Central memory CD8-positive, alpha-beta T cell (primary cell): ENCODE data around the gene VPS9D1.
"Not testable (repeated sequence)": the region's sequence is repeated elsewhere in the genome, so short reads cannot be mapped to it uniquely, and the experiment has no call there.

Source experiments
- ATAC-seq: fragments of 150-1000 bp; cut with Tn5 transposase; replicated peaks from 2 replicates; pipeline ENCODE4 v1.10.0; 2022; ENCODE audit warnings: mild to moderate bottlenecking, moderate FRiP score, moderate number of reproducible peaks; ENCODE audit not compliant: poor library complexity, severe bottlenecking; ENCODE audit errors: extremely low read depth
- DNase-seq, 2 donors: peaks; one replicate each; pipeline ENCODE4 v3.0.0; 2021; ENCODE audit warnings: low spot score in 2 of 2
- H3K27ac Mint-ChIP-seq: one replicate; pipeline ENCODE4 v1.8.0; 2022; ENCODE audit warnings: low read depth, mild to moderate bottlenecking, moderate library complexity, mixed read lengths
- H3K27me3 Mint-ChIP-seq: one replicate; pipeline ENCODE4 v1.8.0; 2022; ENCODE audit warnings: mixed read lengths
- H3K36me3 Mint-ChIP-seq: one replicate; pipeline ENCODE4 v1.8.0; 2022; ENCODE audit warnings: mild to moderate bottlenecking, moderate library complexity, mixed read lengths; ENCODE audit not compliant: insufficient read depth
- H3K4me1 Mint-ChIP-seq: one replicate; pipeline ENCODE4 v1.8.0; 2022; ENCODE audit warnings: mixed read lengths
- H3K4me3 Mint-ChIP-seq: one replicate; pipeline ENCODE4 v1.8.0; 2022; ENCODE audit warnings: mild to moderate bottlenecking, moderate library complexity, mixed read lengths
- H3K9me3 Mint-ChIP-seq: one replicate; pipeline ENCODE4 v1.8.0; 2022; ENCODE audit warnings: mixed read lengths

VPS9D1 gene

GRCh38 chr16:89672177-89672941 lies 48.3 kb downstream of the VPS9D1 start:
- Mint-ChIP-seq H3K27me3 (no peaks in the 10 kb centered on the region), H3K4me3 (no peak overlapping the region), H3K36me3 (peaks cover 1% of the 10 kb centered on the region), H3K27ac (no peak overlapping the region), H3K4me1 (no peaks in the 10 kb centered on the region), H3K9me3 (no peaks in the 10 kb centered on the region)
- DNase-seq (no peak), ATAC-seq (no peak)

- not testable (repeated sequence) for H3K27me3 Mint-ChIP-seq, H3K4me3 Mint-ChIP-seq, DNase-seq, H3K4me1 Mint-ChIP-seq, H3K27ac Mint-ChIP-seq, H3K36me3 Mint-ChIP-seq, H3K9me3 Mint-ChIP-seq, ATAC-seq
Measured at GRCh38 chr16:89671565-89671964, 49.1 kb downstream of the VPS9D1 start.

GRCh38 chr16:89670496-89671431 lies 49.9 kb downstream of the VPS9D1 start:
- H3K4me1 Mint-ChIP-seq = no peaks in the 10 kb centered on the region
- peaks cover 1% of the 10 kb centered on the region for H3K36me3 Mint-ChIP-seq
- no peak overlapping the region for H3K27ac Mint-ChIP-seq
- ATAC-seq = no peak
- H3K4me3 Mint-ChIP-seq = no peak overlapping the region
- no peak for DNase-seq
- H3K9me3 Mint-ChIP-seq = no peaks in the 10 kb centered on the region
- no peaks in the 10 kb centered on the region for H3K27me3 Mint-ChIP-seq

- no peak for DNase-seq
- ATAC-seq = no peak
- Mint-ChIP-seq H3K27me3 (no peaks in the 10 kb centered on the region), H3K36me3 (peaks cover 1% of the 10 kb centered on the region), H3K4me1 (no peaks in the 10 kb centered on the region), H3K9me3 (no peaks in the 10 kb centered on the region), H3K4me3 (no peak overlapping the region), H3K27ac (no peak overlapping the region)
Measured at GRCh38 chr16:89669755-89670154, 50.9 kb downstream of the VPS9D1 start.

- Mint-ChIP-seq H3K27ac (no peak overlapping the region), H3K9me3 (no peaks in the 10 kb centered on the region), H3K4me1 (no peaks in the 10 kb centered on the region), H3K36me3 (no peaks in the 10 kb centered on the region), H3K4me3 (no peak overlapping the region), H3K27me3 (no peaks in the 10 kb centered on the region)
- DNase-seq = no peak
- ATAC-seq = no peak
Measured at GRCh38 chr16:89668790-89669158, 51.9 kb downstream of the VPS9D1 start.

GRCh38 chr16:89667633-89668032 lies 53.1 kb downstream of the VPS9D1 start:
- Mint-ChIP-seq H3K4me1 (no peaks in the 10 kb centered on the region), H3K27ac (no peak overlapping the region), H3K9me3 (no peaks in the 10 kb centered on the region), H3K36me3 (no peaks in the 10 kb centered on the region), H3K27me3 (no peaks in the 10 kb centered on the region), H3K4me3 (no peak overlapping the region)
- no peak for ATAC-seq
- DNase-seq = no peak

GRCh38 chr16:89667000-89667399 lies 53.7 kb downstream of the VPS9D1 start:
- H3K4me3 Mint-ChIP-seq, DNase-seq, H3K27me3 Mint-ChIP-seq, H3K36me3 Mint-ChIP-seq, H3K4me1 Mint-ChIP-seq, ATAC-seq, H3K27ac Mint-ChIP-seq, H3K9me3 Mint-ChIP-seq: not testable (repeated sequence)

GRCh38 chr16:89664238-89664637 lies 56.5 kb downstream of the VPS9D1 start:
- not testable (repeated sequence) for DNase-seq, H3K27me3 Mint-ChIP-seq, H3K4me3 Mint-ChIP-seq, H3K9me3 Mint-ChIP-seq, H3K4me1 Mint-ChIP-seq, H3K36me3 Mint-ChIP-seq, H3K27ac Mint-ChIP-seq, ATAC-seq

GRCh38 chr16:89661215-89661614 lies 59.5 kb downstream of the VPS9D1 start:
- ATAC-seq (no peak), DNase-seq (no peak)
- Mint-ChIP-seq H3K4me1 (peaks cover 16% of the 10 kb centered on the region), H3K27ac (no peak overlapping the region), H3K4me3 (no peak overlapping the region), H3K27me3 (no peaks in the 10 kb centered on the region), H3K9me3 (no peaks in the 10 kb centered on the region), H3K36me3 (peaks cover 11% of the 10 kb centered on the region)

GRCh38 chr16:89660146-89660545 lies 60.6 kb downstream of the VPS9D1 start:
- no peak overlapping the region for H3K4me3 Mint-ChIP-seq
- peaks cover 22% of the 10 kb centered on the region for H3K4me1 Mint-ChIP-seq
- no peaks in the 10 kb centered on the region for H3K27me3 Mint-ChIP-seq
- DNase-seq = no peak
- H3K9me3 Mint-ChIP-seq = no peaks in the 10 kb centered on the region
- H3K36me3 Mint-ChIP-seq = peaks cover 15% of the 10 kb centered on the region
- H3K27ac Mint-ChIP-seq = no peak overlapping the region
- ATAC-seq = no peak

GRCh38 chr16:89658221-89658879 lies 62.3 kb downstream of the VPS9D1 start:
- no peak for ATAC-seq
- Mint-ChIP-seq H3K36me3 (peaks cover 23% of the 10 kb centered on the region), H3K27me3 (no peaks in the 10 kb centered on the region)

GRCh38 chr16:89657442-89658220 lies 63.1 kb downstream of the VPS9D1 start, which contains the start of the genes CHMP1A and SPATA33:
TSS of gene CHMP1A (minus strand) at chr16:89657708. CDS start at chr16:89657588, 120 bp downstream.
TSS of gene SPATA33 (plus strand) at chr16:89657836. CDS start at chr16:89657912, 76 bp downstream.
- ATAC-seq (peak; percentile 91), DNase-seq (peak; percentile 90 to 91)
- peak within 1 kb of the TSS; percentile 89 for H3K27ac Mint-ChIP-seq
- H3K9me3 Mint-ChIP-seq = no peaks in the 10 kb centered on the region
- no peaks in the 10 kb centered on the region for H3K27me3 Mint-ChIP-seq
- peak within 1 kb of the TSS; percentile 84 for H3K4me3 Mint-ChIP-seq
- H3K36me3 Mint-ChIP-seq = peaks cover 25% of the 10 kb centered on the region
- H3K4me1 Mint-ChIP-seq = peaks cover 24% of the 10 kb centered on the region

More at GRCh38 chr16:89658221-89658879, 62.3 kb downstream of the VPS9D1 start:
- H3K4me1 Mint-ChIP-seq = peaks cover 24% of the 10 kb centered on the region
- DNase-seq = no peak
- H3K9me3 Mint-ChIP-seq = no peaks in the 10 kb centered on the region
- H3K4me3 Mint-ChIP-seq = peak overlapping the region; percentile 84
- H3K27ac Mint-ChIP-seq = peak overlapping the region; percentile 84
